ENCODE results near the gene GPR107.

DNA sequence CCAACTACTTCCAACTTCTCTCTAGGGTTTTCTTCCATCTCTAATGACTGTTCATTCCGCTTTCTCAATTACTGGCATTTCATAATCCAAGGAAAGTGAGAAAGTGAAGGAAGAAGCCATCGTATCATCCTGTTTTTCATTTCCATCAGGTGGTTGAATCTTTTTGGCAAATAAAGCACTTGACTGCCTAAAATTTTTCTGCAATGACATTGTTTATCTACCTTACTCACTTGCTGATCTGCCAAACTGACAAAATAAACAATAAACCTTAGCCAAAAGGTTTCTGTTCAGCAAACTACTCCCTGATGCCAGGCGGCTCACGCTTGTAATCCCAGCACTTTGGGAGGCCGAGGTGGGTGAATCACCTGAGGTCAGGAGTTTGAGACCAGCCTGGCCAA lies 29.1 kb upstream of the GPR107 start:
- no peak for TF ChIP-seq CTCF (IDR thresholded peaks at IDR 0.05)
- no peak for TF ChIP-seq POLR2A (IDR thresholded peaks at IDR 0.05)
